Astrocyte of the cerebellum (primary cell): ENCODE data around the gene SMIM14.
"Not testable (repeated sequence)": the region's sequence is repeated elsewhere in the genome, so short reads cannot be mapped to it uniquely, and the experiment has no call there.

ENCODE experiments used
- DNase-seq: peaks from one replicate; pipeline ENCODE4 v3.0.0-alpha.2; 2011; ENCODE audit warnings: low read depth
- H3K4me3 ChIP-seq: 2 replicates; pipeline ENCODE4 v1.5.1; 2011; ENCODE audit warnings: mild to moderate bottlenecking, low read depth, low read length, moderate library complexity
- CTCF ChIP-seq: IDR thresholded peaks from 2 replicates; pipeline ENCODE4 v1.5.1; 2012; ENCODE audit warnings: low read length, low read depth, moderate library complexity, mild to moderate bottlenecking; ENCODE audit errors: missing control alignments
- in situ Hi-C: cut with HindIII; loops from 2 replicates; pipeline ENCODE4 v1.10.0; 2017; ENCODE audit warnings: low sequenced_read_pairs

The SMIM14 gene

DNA sequence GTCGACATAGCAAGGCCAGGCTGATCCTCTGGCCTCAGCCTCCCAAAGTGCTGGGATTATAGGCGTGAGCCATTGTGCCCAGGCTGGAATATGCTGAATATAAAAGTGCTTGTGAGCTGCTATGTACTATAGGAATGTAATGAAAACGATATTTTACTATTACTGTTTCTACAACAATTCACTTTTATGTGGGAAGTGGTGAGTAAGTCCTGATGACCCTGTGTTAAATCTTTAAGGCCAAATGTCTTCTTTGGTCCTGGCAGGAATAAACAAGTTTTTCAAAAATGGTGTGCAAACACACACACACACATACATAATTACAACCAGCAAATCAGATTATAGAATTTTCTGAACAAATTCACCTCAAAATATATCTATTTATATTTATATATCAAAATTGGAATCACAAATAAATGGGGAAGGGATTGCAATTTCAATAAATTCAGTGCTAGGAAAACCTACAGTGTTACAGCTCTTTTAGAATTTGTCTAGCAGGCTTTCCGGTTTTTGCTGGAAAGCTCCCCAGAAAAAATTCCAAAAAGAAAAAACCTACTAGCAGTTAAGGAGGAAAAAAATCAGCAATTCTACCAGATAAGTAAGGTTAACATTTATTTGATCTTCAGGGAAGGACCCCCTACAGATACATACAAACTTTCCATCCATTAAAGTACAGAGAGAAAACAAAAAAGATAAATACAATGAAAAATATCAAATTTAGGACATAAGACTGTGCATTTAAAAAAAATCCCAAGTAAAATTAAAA is 17.9 kb downstream of the SMIM14 start:
- no peak overlapping the region for H3K4me3 ChIP-seq
- TF ChIP-seq CTCF, result no peak
- no peak for DNase-seq
- in situ Hi-C loops, result no loop called here

GRCh38 chr4:39617534-39617933 is 21.1 kb downstream of the SMIM14 start:
- in situ Hi-C loops, result no loop called here
- H3K4me3 ChIP-seq, result no peak overlapping the region
- TF ChIP-seq CTCF, result no peak

GRCh38 chr4:39616651-39617050 is 22.0 kb downstream of the SMIM14 start:
- in situ Hi-C loops, result no loop called here
- H3K4me3 ChIP-seq, result no peak overlapping the region
- DNase-seq, result peak; percentile 51
- no peak for TF ChIP-seq CTCF

More at GRCh38 chr4:39617534-39617933, 21.1 kb downstream of the SMIM14 start:
- no peak for DNase-seq

DNA sequence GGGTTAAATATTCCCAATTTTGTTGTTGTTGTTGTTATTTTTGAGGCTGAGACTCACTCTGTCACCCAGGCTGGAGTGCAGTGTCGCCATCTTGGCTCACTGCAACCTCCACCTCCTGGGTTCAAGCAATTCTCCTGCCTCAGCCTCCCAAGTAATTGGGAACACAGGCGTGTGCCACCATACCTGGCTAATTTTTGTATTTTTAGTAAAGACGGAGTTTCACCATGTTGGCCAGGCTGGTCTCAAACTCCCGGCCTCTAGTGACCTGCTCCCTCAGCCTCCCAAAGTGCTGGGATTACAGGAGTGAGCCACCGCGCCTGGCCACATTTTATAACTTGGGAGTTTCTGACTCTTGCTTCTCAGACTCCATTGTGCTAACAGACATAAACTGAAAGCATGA is 22.6 kb downstream of the SMIM14 start:
- H3K4me3 ChIP-seq, in situ Hi-C loops, DNase-seq: not testable (repeated sequence)

DNA sequence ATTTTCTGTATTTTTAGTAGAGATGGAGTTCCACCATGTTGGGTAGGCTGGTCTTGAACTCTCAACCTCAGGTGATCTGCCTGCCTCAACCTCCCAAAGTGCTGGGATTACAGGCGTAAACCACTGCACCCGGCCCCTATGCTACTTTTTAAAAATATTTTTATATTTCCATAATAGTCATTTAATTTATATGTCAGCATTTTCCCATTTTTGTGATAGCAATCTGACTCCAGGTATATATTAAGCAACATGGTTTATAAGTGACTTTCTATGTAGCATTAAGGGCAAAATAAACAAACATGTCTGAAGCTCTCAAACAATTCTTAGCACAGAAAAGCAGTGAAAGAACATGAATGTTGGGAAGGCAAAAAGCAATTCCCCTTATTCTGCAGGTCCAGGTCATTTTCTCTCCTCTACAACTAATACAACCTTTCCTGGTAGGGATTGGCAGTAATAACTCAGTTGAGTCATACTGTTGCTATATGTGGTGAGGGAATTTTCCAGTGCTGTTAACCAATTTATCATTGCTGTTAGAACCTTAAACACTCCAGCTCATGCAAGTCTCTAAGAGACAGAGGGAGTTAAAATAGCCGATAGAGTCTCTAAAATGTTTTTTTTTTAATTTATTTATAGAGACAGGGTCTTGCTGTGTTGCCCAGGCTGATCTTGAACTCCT is 24.0 kb downstream of the SMIM14 start:
- TF ChIP-seq CTCF, result no peak
- peak; percentile 85 for DNase-seq
- H3K4me3 ChIP-seq, result no peak overlapping the region
- in situ Hi-C loops, result no loop called here

- DNase-seq, result no peak
- H3K4me3 ChIP-seq, result no peak overlapping the region
- in situ Hi-C loops, result no loop called here
- TF ChIP-seq CTCF, result no peak
Measured at GRCh38 chr4:39613093-39613656, 25.5 kb downstream of the SMIM14 start.

DNA sequence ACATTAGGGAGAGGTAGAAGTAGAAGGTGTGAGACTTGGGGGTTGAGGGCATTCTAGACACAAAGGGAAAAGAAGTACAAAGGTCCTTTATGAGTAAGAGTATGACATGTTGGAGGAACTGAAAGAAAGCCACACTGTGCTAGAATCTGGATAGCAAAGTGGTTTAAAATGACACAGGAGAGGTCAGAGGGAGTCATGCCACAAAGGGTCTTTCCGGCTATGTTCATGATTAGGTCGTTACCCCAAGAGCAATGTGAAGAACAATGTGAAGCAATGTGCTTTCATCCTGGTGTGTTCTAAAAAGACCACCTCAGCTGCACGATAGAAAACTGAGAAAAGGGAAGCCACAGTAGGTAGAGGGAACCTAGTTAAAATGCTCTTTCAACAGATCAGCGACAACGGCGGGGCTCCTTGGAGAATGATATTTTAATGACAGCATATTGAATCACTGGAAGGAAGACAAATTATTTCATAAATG is 29.2 kb downstream of the SMIM14 start:
- TF ChIP-seq CTCF, result no peak
- in situ Hi-C loops, result no loop called here
- no peak overlapping the region for H3K4me3 ChIP-seq
- DNase-seq, result no peak
